Kidney (tissue), 14 donors: ENCODE measurements around the gene CDYL2. TPM values are rescaled to one million over a fixed set of nuclear protein-coding genes. Genes with fewer than 3 reads are reported as not detected.

Experiments used
- DNase-seq, 5 donors: peaks; one replicate each; pipeline ENCODE4 v3.0.0-alpha.2; 2013 to 2020
- FAIRE-seq: peaks from 2 replicates; lab custom pipeline; 2012; peaks lifted over from hg19 to GRCh38; lab: Jason Lieb, UNC
- H3K27ac ChIP-seq, 2 donors: one replicate each; pipeline ENCODE4 v1.7.0; 2013; ENCODE audit warnings: low read depth in 2 of 2, low read length in 2 of 2, inconsistent platforms in 1 of 2
- H3K27me3 ChIP-seq: one replicate; pipeline ENCODE4 v1.7.1; 2013; ENCODE audit warnings: low read length, inconsistent platforms; ENCODE audit not compliant: control insufficient read depth, insufficient read depth
- H3K36me3 ChIP-seq, 3 donors: one replicate each; pipeline versions ENCODE4 v1.7.0 to v1.7.1; 2013; ENCODE audit warnings: low read length in 3 of 3, control low read depth in 1 of 3, inconsistent platforms in 1 of 3; ENCODE audit not compliant: insufficient read depth in 3 of 3, control insufficient read depth in 2 of 3
- H3K4me1 ChIP-seq, 3 donors: one replicate each; pipeline versions ENCODE4 v1.7.0 to v1.7.1; 2013; ENCODE audit warnings: low read length in 3 of 3, inconsistent platforms in 1 of 3, low read depth in 1 of 3; ENCODE audit not compliant: control insufficient read depth in 2 of 3, insufficient read depth in 2 of 3
- H3K4me3 ChIP-seq, 3 donors: one replicate each; pipeline versions ENCODE4 v1.7.0 to v1.8.1; 2013; ENCODE audit warnings: low read length in 3 of 3, control low read depth in 1 of 3, inconsistent platforms in 1 of 3
- H3K9ac ChIP-seq, 3 donors: one replicate each; pipeline versions ENCODE4 v1.7.0 to v1.7.1; 2013; ENCODE audit warnings: low read length in 3 of 3, control low read depth in 1 of 3, inconsistent platforms in 1 of 3
- H3K9me3 ChIP-seq, 3 donors: one replicate each; pipeline versions ENCODE4 v1.7.0 to v1.7.1; 2013; ENCODE audit warnings: low read length in 3 of 3, control low read depth in 1 of 3, inconsistent platforms in 1 of 3; ENCODE audit not compliant: control insufficient read depth in 2 of 3, insufficient read depth in 1 of 3
- CTCF ChIP-seq: IDR thresholded peaks from 3 replicates; pipeline ENCODE4 v1.5.1; 2012; ENCODE audit warnings: mild to moderate bottlenecking, moderate library complexity, borderline replicate concordance; ENCODE audit not compliant: insufficient read depth; ENCODE audit errors: extremely low read depth
- intact Hi-C: fragments of 100-400 bp; cut with DNase I; formaldehyde crosslinking; loops from one replicate; pipeline ENCODE4 v1.11.1; 2022
- polyA plus RNA-seq: library from polyadenylated mRNA; stranded (reverse); fragments of 350-450 nt; fragmentation: Illumina TruSeq; extraction: RNeasy Lipid Tissue Mini Kit (QIAGEN cat#74804); gene quantifications from one replicate; pipeline ENCODE4 v1.2.3, GENCODE V29; 2014; ENCODE audit warnings: low read depth, low replicate concordance; ENCODE audit not compliant: insufficient read depth
- total RNA-seq: library from RNA; stranded (reverse); fragmentation: NEBNext Ultra II Directional; extraction: Animal tissue kit (Norgen Biotek cat#: 25700); gene quantifications from one replicate; pipeline ENCODE4 v1.2.1, GENCODE V29; 2021
- donor health status: control.
- donor health status: control.
- donor health status: control.
- donor health status: control.
- donor health status: control.
- donor health status: DM: yes; HTN: yes; CAD: no.
- donor health status: Normal renal cell carcinoma (clear cell type).

CDYL2 gene
- total and polyA plus RNA-seq, 2 donors from 2014 or later: 2.6 to 27.3 TPM

GRCh38 chr16:80672379-80672778, 132.0 kb downstream of the CDYL2 start:
- FAIRE-seq (no peak), DNase-seq (no peak)

GRCh38 chr16:80671281-80671849, 133.0 kb downstream of the CDYL2 start:
- TF ChIP-seq CTCF: no peak
- FAIRE-seq: no peak

More at GRCh38 chr16:80672379-80672778, 132.0 kb downstream of the CDYL2 start:
- Histone ChIP-seq H3K4me3 (no peak overlapping the region), H3K27ac (no peak overlapping the region), H3K9me3 (no peaks in the 10 kb centered on the region), H3K36me3 (no peaks in the 10 kb centered on the region), H3K9ac (no peak overlapping the region), H3K4me1 (peaks cover 0 to 5% (median 0%) of the 10 kb centered on the region in 3 donors), H3K27me3 (no peaks in the 10 kb centered on the region)
- intact Hi-C loops: no loop called here
- no peak for TF ChIP-seq CTCF

GRCh38 chr16:80670170-80670865, 134.1 kb downstream of the CDYL2 start:
- Histone ChIP-seq H3K4me3 (no peak overlapping the region), H3K36me3 (no peaks in the 10 kb centered on the region), H3K27ac (no peak overlapping the region), H3K27me3 (no peaks in the 10 kb centered on the region), H3K9ac (no peak overlapping the region), H3K4me1 (no peaks in the 10 kb centered on the region), H3K9me3 (no peaks in the 10 kb centered on the region)
- no peak for FAIRE-seq
- intact Hi-C loops: no loop called here
- TF ChIP-seq CTCF: no peak
- no peak for DNase-seq

More at GRCh38 chr16:80671281-80671849, 133.0 kb downstream of the CDYL2 start:
- Histone ChIP-seq H3K27me3 (no peaks in the 10 kb centered on the region), H3K36me3 (no peaks in the 10 kb centered on the region), H3K4me1 (peaks cover 0 to 2% (median 0%) of the 10 kb centered on the region in 3 donors), H3K9me3 (no peaks in the 10 kb centered on the region), H3K4me3 (no peak overlapping the region), H3K9ac (no peak overlapping the region), H3K27ac (no peak overlapping the region)
- DNase-seq: no peak
- intact Hi-C loops: no loop called here
